Uterus (tissue), 2 donors: ENCODE data around the gene TOE1.

Experiments used
- CTCF ChIP-seq, 4 experiments: fragments of 200-600 bp in 2 of 4; fragments of 450-650 bp in 2 of 4; sonication (generic) in 2 of 4; IDR thresholded peaks; one replicate each; pipeline ENCODE4 v1.5.1; 2016 to 2019; ENCODE audit warnings: antibody characterized with exemption in 4 of 4, mild to moderate bottlenecking in 2 of 4, moderate library complexity in 1 of 4
- POLR2A ChIP-seq, 2 donors: fragments of 450-650 bp; IDR thresholded peaks; one replicate each; pipeline ENCODE4 v1.6.1; 2016; ENCODE audit warnings: antibody characterized with exemption in 2 of 2, mild to moderate bottlenecking in 1 of 2, moderate library complexity in 1 of 2

GRCh38 chr1:45339789-45340558, at the start of gene TOE1, which contains the start of gene MUTYH:
- TF ChIP-seq POLR2A (IDR thresholded peaks at IDR 0.05), result peak; percentile 20 to 74
- TF ChIP-seq CTCF (IDR thresholded peaks at IDR 0.05), result peak in 1 of 4 experiments; percentile 10
